Measurements from ENCODE around the gene SHC1.

- TF ChIP-seq POLR2A (IDR thresholded peaks at IDR 0.05; ENCODE audit: low read length) (no peak), GATA1 (IDR thresholded peaks at IDR 0.05; ENCODE audit: low read depth, low read length) (no peak)
Observed at GRCh38 chr1:155008015-155008941, 37.7 kb upstream of the SHC1 start.

Measured in erythroblast (primary cell).